GM18517 (cell line): ENCODE data around the gene PEX10.

Experiments
- ATAC-seq: cut with Tn5 transposase; IDR thresholded peaks from one replicate; pipeline ENCODE4 v1.9.1; 2021; ENCODE audit warnings: mild to moderate bottlenecking, moderate library complexity; ENCODE audit not compliant: unreplicated experiment

PEX10 gene

DNA sequence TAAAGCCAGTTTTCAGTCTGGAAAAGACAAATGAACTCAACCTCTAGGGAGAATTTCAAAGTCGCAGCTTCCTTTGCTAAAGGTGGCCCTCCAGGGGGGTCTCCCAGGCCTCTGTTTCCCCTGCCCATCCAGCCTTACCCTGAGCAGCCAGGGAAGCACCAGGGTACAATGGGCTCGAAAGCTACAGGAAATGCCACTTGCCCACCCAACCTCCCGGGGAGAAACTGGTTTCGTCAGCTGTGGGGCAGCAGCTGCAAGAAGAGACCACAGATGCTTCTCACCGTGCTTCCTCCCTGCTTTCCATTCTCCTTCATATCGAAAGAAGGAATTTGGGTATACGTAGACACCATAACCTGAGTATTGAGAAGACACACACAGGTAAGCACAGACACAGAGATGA, 22.7 kb downstream of the PEX10 start:
- ATAC-seq, result no peak

DNA sequence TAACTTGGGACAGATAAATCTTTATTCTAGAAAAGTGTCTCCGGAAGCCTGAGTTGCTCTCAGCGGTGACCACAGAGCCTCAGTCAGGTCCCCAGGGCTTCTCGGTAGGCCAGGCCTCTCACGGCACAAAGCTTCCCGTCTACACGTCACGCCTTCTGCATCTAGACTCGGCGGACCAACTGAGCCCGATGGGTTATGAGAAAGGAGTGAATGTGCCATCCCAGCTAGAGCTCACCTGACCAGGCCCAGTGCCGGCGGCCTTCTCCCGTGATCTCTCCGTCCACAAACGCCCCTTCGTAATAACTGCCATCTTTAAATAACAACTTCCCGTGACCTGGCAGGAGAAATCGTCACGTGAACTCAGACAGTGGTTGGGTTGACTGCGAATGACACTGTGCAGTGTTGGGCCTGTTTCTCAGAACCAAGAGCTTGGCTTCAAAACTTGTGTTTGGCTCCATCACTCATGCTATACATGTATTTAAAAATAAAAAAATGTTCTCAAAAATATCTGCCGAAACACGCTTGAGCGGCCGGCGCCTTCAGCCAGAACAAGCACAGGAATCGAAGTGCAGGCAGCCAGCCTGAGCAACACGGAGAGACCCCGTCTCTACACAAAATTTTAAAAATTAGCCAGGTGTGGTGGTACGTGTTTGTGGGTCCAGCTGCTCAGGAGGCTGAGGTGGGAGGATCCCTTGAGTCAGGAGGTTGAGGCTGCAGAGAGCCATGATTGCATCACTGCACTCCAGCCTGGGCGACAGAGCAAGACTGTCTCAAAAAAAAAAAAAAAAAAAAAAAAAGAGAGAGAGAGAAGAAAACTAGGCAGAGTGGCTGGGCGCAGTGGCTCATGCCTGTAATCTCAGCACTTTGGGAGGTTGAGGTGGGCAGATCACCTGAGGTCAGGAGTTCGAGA, 24.1 kb downstream of the PEX10 start:
- ATAC-seq, result no peak

DNA sequence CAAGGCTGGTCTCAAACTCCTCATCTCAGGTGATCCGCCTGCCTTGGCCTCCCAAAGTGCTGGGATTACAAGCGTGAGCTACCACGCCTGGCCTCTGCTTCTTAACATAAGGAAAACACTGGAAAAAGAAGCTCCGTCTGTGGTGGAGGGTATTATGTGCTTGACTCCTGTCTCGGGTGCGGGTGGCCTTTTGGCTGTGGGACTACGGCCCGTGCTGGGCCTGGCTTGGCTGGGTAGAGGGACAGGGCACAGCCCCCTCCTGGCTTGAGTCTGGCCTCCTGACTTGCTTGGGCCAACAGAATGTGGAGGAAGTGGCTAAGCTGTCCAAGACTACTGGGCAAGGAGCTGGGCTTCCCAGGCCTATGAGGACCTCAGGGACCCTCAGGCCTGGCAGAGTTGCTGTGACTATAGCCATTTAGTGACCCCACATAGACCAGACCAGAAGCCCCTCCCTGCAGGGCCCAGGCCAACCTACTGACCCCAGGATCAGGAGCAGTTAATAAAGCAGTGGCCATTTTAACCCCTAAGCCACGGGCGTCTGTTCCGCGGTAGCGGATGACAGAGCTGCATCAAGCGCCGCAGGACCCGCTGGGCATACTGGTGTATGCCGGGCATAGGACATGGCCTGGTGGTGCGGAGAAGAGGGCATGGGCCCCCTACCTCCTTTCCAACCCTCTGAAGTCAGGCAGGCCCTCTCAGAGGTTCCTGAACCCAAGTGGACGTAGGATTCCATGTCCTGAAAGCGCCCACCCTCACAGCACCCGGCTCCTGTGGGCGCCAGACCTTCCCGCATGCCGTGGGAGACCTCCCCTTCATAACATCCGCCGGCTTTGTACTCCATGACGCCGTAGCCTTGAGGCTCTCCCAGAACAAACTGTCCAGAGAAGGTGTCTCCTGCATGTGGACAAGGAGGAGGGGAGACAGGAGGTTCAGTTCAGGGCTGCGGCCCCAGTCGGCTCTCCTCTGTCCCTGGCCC, 25.4 kb downstream of the PEX10 start:
- ATAC-seq, result no peak

GRCh38 chr1:2385606-2386280, 26.6 kb downstream of the PEX10 start:
- ATAC-seq, result no peak

GRCh38 chr1:2384941-2385481, 27.4 kb downstream of the PEX10 start:
- ATAC-seq, result no peak

- no peak for ATAC-seq
Measured at GRCh38 chr1:2384130-2384860, 28.1 kb downstream of the PEX10 start.

DNA sequence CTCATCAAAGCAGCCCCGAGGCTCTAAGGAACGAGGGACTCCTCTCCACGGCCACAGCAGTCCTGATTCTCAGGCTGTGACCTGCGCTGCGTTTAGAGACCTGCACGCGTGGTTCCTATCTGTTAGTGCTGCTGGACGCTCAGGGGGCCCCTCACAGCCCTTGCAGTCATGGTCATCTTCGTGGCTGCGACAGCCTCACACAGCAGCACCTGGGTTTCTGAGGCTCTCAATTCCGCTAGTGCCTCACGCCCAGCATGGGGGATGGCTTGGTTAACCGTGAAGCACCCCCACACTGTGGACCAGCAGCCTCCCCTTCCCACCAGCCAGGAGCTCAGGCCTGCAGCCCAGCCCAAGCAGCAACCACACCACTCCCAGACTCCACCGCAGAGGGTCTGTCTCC, 28.8 kb downstream of the PEX10 start:
- ATAC-seq, result no peak

- no peak for ATAC-seq
Measured at GRCh38 chr1:2382621-2383361, 29.6 kb downstream of the PEX10 start.

DNA sequence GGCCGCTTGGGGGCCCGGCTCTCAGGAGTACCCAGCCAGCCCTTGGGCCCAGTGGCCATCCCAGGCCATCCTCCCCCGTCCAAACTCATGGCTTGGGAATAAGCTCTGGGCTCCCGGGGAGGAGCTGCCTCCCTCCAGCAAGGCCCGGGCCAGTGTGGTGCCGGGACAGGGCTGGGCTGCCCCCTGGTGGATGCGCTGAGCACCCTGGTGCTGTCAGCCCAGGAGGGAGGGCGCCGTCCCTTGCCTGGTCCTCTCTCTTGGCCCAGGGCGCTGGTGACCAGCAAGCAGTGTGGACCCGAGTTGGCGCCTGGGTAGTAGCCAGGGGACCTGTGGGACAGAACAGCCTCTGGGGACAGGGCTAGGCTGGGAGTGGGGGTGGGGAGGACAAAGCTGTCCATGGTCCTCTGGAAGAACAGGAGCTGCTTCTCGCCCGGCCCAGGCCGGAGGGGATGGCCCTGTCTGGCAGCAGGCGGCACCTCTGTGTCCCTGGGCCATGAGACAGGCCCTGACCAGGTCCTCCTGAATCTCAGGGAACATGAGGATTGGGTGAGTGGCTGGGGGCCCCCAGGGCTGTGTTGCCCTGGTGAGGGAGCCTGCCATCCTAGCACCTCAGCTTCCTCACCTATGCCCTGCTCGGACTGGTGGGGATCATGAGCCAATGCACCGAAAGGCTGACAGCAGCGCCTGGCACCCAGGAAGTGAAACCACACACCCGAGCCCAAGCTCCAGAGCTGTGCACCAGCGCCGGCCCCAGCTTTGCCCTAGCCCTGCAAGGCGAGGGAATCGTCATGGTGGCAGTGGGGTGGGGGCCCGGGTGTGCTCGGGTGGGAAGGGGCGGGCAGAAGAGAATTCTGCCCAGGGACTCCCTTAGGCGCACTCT, 30.4 kb downstream of the PEX10 start:
- ATAC-seq, result no peak

- no peak for ATAC-seq
Measured at GRCh38 chr1:2380816-2381591, 31.4 kb downstream of the PEX10 start.

DNA sequence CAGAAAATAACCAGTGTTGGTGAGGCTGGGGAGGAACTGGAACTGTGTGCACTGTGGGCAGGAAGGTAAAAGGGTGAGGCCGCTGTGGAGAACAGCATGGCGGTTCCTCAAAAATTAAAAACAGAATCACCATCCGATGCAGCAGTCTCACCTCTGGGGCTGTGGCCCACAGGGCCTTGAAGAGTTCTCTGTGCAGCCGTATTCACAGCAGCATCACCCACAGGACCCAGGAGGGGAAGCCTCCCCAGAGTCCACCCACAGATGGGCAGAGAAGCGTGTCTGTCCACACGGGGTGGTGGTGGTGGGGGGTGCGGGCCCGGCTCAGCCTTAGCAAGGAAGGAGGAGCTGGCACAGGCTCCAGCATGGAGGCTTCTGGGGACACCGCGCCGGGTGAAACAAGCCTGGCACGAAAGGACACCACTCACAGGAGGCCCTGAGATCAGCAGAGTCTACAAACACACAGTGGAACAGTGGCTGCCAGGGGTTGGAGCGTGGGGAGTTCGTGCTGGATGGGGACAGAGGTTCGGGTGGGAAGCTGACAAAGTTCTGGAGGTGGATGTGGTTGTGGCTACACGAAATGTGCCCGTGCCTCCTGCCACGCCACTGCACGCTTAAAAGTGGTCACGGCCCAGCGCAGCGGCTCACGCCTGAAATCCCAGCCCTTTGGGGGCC, 32.5 kb downstream of the PEX10 start:
- ATAC-seq, result no peak

- ATAC-seq, result no peak
Measured at GRCh38 chr1:2378956-2379732, 33.2 kb downstream of the PEX10 start.

DNA sequence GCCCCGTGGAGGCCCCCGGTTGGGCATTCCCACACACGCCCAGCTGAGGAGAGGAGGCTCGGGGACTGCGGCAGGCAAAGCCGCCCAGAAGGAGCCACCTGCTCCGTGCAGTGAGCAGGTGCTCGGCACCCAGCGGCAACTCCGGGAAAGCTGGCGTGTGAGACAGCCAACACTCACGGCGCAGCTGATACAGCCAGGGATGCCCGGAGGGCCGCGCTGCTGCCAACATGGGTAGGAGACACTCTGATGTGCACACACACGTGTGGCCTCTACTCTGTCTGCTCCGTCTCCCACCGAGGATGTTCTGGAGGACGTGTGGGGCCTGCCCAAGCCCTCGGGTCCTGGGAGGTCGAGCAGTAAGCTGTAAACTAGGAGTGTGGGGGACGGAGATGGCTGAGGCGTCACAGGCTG, 33.9 kb downstream of the PEX10 start:
- no peak for ATAC-seq

DNA sequence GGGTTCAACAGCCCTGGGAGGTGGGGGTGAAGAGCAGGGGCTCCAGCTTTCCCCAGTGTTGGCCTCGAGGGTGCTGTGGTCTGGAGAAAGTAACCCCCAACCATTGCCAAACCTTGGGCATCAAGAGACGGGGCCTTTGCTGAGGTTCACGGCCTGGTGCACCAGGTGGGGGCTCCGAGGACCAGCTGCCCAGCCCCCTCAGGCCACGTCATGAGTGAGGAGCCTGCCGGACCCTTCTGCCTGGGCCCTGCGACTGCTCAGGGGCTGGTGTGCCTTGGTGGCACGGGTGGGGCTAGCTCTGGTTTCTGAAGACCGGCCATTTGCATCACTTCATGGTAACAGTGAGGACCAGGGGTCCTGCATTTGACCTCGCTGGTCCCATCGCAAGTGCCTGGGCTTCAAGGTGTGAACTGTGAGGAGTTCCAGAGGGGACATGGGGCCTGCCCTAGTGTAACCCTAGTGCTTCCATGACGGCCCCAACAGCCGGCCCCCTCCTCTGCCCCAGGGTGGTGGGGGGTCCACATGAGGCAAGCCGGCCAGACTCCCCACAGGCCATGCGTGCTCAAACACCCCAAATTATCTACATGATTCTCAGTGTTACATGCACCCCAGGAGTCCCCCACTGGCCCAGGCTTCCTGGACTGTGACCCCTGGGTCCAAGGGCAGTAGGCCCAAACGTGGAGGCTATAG, 34.5 kb downstream of the PEX10 start:
- ATAC-seq, result no peak

- no peak for ATAC-seq
Measured at GRCh38 chr1:2376931-2377672, 35.3 kb downstream of the PEX10 start.
